Stimulated activated CD8-positive, alpha-beta memory T cell treated with anti-CD3 and anti-CD28 coated beads, Interleukin-4, amount 100 ng/mL, for 24 hours (primary cell): ENCODE data around the gene C5AR2.
"Not testable (repeated sequence)": the region's sequence is repeated elsewhere in the genome, so short reads cannot be mapped to it uniquely, and the experiment has no call there.

ENCODE experiments used
- DNase-seq: peaks from one replicate; pipeline ENCODE4 v3.0.0-alpha.2; 2020; ENCODE audit warnings: low read depth

C5AR2 gene

GRCh38 chr19:47331931-47332547, at the start of gene C5AR2:
Gene C5AR2, plus strand, starts transcription at chr19:47332175. Its CDS starts 8,625 bp downstream, at chr19:47340800.
- no peak for DNase-seq

GRCh38 chr19:47283405-47284059, 48.4 kb upstream of the C5AR2 start:
- DNase-seq: no peak

DNA sequence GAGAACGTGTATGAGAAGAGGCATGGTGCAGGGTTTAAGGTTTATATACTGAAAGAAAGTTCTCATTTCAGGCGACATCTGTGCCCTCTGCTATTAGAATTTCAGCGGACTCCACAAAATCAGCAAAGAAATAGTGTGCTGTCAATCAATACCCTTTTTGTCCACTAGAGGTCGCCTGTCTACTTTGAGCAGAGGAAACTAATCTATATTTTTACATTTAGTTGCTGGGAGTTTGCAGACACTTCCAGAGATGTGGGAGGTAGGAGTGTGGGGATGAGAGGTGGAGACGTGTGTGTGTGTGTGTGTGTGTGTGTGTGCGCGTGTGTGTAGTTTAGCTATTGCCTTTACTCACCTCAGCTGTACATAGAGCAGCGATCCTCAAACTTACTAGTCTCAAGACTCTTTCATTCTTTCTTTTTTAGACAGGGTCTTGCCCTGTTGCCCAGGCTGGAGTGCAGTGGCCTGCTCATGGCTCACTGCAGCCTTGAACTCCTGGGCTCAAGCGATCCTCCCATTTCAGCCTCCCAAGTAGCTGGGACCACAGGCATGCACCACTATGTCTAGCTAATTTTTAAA, 47.6 kb upstream of the C5AR2 start:
- DNase-seq: no peak

DNA sequence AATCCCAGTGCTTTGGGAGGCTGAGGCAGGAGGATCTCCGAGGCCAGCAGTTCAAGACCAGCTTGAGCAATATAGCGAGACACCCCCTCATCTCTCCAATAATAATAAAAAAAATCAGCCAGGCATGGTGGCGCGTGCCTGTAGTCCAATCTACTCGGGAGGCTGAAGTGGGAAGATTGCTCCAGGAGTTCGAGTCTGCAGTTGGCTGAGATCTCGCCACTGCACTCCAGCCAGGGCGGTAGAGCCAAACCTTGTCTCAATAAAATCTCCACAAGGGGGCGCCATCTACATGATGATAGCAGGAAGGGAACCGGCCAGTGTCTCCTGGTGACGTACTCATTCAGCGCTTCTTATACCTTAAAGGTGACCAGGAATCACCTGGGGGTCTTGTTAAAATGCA, 35.9 kb upstream of the C5AR2 start:
- DNase-seq: peak; percentile 46

DNA sequence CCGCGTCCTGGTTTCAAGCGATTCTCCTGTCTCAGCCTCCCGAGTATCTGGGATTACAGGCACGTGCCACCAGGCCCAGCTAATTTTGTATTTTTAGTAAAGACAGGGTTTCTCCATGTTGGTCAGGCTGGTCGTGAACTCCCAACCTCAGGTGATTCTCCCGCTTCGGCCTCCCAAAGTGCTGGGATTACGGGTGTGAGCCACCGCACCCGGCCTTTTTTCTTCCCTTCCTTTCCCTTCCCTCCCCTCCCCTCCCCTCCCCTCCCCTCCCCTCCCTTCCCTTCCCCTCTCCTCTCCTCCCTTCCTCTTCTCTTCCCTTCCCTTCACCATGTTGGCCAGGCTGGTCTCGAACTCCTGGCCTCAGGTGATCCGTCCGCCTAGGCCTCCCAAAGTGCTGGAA, 31.1 kb upstream of the C5AR2 start:
- not testable (repeated sequence) for DNase-seq

- no peak for DNase-seq
Measured at GRCh38 chr19:47302249-47302648, 29.7 kb upstream of the C5AR2 start.

DNA sequence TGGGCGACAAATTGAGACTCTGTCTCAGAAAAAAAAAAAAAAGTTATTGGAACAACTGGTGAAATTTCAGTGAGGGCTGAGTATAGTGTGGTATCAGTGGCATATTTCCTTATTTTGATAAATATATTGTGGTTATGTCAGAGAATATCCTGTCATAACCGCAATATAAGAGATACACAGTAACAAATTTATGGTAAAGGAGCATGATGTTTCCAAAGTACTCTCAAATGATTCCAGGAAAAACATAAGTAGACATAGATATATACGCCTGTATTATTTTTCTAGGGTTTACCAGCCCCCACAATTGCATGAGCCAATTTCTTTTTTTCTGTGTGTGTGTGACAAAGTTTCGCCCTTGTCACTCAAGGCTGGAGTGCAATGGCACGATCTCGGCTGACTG, 28.0 kb upstream of the C5AR2 start:
- no peak for DNase-seq

DNA sequence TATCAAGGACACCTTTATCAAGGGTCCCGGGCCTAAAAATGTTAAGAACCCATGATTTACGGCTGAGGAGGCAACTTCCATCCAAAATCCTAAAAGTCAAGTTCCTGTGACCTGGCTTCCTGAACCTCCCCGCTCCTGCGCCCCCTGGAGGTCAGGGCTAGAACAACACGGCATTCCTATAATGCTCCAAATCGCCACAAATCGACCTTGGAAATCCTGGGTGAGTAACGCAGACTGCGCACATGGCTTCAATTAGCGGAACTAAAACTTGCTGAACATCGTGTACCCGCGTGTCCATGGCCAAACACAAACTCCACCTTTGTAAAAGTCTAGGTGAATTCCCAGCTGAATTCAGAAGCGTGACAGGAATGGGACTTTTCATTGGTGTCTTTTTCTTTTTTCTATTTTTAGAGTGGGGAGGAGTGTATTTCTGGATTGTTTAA, 26.6 kb upstream of the C5AR2 start:
- peak; percentile 29 for DNase-seq

DNA sequence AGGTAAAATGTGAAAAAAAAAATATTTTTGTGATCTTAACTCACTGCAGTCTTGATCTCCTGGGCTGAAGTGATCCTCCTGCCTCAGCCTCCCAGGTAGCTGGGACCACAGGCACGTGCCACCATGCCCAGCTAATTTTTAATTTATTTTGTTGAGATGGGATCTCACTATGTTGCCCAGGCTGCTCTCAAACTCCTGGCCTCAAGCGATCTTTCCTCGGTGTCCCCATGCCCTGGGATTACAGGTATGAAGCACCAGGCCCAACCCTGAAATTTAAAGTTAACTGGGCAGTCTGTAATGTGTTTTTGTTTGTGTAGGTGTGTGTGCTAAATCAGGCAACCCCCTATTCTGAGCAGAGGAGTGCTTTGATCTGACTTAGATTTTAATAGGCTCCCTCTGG, 25.7 kb upstream of the C5AR2 start:
- DNase-seq: no peak

GRCh38 chr19:47309038-47309437, 22.9 kb upstream of the C5AR2 start:
- no peak for DNase-seq

GRCh38 chr19:47309608-47310007, 22.4 kb upstream of the C5AR2 start, which contains the start of gene C5AR1:
Gene C5AR1, plus strand, starts transcription at chr19:47309861. Its CDS starts 35 bp downstream, at chr19:47309896.
- DNase-seq: no peak

DNA sequence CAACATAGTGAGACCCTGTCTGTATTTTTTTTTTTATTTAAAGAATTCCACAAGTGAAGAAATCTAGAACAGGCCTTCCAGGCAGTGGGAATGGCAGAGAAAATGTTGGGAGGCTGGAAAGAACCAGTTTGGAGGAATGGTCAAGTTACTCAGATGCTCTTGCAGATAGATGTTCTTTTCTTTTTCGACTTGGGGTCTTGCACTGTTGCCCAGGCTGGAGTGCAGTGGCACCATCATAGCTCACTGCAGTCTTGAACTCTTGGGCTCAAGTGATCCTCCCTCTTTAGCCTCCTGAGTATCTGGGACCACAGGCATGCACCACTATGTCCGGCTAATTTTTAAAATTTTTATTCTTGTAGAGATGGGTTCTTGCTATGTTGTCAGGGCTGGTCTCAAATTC, 21.7 kb upstream of the C5AR2 start:
- no peak for DNase-seq

DNA sequence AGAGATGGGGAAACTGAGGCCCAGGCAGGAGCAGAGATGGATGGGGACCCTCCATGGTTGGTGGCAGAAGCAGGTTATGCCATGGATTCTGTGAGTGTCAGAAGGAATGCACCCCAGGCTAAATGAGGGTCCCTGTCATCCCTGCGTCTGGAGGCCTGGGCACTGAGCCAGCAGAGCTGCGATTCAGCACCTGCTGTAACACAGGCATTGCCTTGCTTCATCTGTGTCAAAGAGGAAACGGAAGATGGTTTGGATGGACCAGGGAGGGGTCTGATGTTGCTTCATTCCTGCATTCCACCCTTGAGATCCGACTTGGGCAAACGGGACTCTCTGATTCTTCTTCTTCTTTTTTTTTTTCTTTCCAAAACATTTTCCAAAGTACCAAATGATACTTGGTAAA, 21.2 kb upstream of the C5AR2 start:
- DNase-seq: no peak

GRCh38 chr19:47312366-47313006, 19.5 kb upstream of the C5AR2 start:
- DNase-seq: no peak

GRCh38 chr19:47313754-47314295, 18.1 kb upstream of the C5AR2 start:
- DNase-seq: no peak

DNA sequence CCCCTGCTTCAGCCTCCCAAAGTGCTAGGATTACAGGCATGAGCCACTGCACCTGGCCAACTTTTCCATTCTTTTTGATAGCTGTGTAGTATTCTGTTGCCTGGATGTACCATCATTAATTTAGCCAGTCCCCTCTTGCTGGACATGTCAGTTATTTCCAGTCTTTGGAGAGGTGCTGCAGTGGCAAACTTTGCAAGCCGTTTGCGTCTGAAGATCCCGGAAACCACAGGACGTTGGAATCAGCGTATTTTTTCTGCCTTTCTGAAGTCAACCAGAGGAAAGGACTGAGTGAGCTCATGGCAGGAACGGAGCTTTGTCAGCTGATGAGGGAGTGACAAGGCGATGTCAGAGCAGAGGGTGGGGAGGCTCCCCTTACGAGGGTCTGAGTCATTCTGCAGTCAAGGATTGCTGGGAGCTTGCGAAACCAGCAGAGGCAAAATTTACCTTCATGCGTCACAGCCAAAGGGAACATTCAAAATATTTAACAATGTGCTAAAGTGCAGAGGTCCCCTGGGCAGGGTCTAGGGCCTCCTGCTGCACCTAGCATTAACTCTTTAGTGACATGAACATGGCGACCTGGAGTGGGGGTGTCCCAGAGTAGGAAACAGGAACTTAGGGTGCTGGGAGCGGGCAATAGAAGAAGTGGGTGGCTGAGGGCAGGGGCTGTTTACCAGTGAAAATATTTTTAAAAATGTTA, 16.7 kb upstream of the C5AR2 start:
- no peak for DNase-seq

DNA sequence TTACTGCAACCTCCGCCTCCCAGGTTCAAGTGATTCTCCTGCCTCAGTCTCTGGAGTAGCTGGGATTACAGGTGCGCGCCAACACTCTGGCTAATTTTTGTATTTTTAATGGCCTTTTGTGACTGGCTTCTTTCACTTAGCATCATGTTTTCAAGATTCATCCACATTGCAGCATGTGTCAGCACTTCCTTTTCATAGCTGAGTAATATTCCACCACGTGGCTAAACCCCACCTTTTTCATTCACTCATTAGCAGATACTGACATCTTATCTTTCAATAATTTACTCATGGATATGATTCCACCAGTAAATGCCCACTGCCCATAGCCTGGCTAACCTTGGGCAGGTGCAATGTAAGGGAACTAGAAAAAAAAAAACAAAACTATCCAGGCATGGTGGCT, 15.5 kb upstream of the C5AR2 start:
- no peak for DNase-seq

DNA sequence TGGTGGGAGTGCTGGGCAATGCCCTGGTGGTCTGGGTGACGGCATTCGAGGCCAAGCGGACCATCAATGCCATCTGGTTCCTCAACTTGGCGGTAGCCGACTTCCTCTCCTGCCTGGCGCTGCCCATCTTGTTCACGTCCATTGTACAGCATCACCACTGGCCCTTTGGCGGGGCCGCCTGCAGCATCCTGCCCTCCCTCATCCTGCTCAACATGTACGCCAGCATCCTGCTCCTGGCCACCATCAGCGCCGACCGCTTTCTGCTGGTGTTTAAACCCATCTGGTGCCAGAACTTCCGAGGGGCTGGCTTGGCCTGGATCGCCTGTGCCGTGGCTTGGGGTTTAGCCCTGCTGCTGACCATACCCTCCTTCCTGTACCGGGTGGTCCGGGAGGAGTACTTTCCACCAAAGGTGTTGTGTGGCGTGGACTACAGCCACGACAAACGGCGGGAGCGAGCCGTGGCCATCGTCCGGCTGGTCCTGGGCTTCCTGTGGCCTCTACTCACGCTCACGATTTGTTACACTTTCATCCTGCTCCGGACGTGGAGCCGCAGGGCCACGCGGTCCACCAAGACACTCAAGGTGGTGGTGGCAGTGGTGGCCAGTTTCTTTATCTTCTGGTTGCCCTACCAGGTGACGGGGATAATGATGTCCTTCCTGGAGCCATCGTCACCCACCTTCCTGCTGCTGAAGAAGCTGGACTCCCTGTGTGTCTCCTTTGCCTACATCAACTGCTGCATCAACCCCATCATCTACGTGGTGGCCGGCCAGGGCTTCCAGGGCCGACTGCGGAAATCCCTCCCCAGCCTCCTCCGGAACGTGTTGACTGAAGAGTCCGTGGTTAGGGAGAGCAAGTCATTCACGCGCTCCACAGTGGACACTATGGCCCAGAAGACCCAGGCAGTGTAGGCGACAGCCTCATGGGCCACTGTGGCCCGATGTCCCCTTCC, 11.8 kb upstream of the C5AR2 start:
- no peak for DNase-seq

DNA sequence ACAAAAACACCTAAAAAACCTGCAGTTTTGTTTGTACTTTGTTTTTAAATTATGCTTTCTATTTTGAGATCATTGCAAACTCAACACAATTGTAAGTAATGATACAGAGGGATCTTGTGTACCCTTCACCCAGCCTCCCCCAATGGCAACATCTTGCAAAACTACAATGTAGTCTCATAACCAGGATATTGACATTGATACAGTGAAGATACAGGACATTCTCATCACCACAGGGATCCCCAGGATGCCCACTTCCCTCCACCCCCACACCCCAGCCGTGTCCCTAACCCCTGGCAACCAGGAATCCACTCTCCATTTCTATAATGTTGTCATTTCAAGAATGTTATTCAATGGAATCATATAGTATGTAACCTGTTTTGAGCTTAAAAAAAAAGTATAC, 10.3 kb upstream of the C5AR2 start:
- DNase-seq: no peak

DNA sequence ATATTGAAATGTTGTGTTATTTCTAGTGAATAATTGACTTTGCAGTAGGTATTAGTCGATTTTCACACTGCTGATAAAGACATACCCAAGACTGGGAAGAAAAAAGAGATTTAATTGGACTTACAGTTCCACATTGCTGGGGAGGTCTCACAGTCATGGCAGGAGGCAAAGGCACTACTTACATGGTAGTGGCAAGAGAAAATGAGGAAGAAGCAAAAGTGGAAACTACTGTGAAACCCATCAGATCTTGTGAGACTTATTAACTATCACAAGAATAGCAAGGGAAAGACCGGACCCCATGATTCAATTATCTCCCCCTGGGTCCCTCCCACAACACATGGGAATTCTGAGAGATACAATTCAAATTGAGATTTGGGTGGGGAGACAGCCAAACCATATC, 9.9 kb upstream of the C5AR2 start:
- no peak for DNase-seq

- no peak for DNase-seq
Measured at GRCh38 chr19:47323409-47323808, 8.6 kb upstream of the C5AR2 start.
